ENCODE measurements around the gene PIEZO2. TPM values are rescaled to one million over a fixed set of nuclear protein-coding genes. Genes with fewer than 3 reads are reported as not detected.

Gene PIEZO2
- total and polyA plus RNA-seq, 2 of the 8 experiments (the other 6 are each of a cell fraction or from before 2014, with no cell fraction given): 4.7 to 16.5 TPM

DNA sequence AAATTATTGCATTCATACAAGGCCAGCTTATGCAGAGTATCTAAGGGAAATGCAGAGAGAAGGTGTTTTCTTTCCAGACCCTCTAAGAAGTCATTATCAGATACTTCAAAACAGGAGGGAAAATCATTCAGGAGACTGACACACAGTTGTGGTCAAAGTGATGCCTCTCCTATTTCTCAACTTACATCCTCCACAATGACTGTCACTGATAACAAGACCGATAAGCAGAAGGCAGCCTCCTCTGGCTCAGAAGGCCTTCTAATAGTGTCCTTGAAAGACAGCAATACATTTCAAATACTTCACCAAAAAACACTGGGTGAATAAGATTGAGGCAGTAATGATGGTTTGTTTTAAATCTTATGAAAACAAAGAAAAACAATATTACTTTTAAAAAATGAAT lies 199.7 kb downstream of the PIEZO2 start:
- H4K20me1 ChIP-seq (replicated peaks in 1 of 2; ENCODE audit: control insufficient read depth in 1 of 2, insufficient read depth in 2 of 2, low read length in 2 of 2): no peaks in the 10 kb centered on the region
- no peak overlapping the region for H3K14ac ChIP-seq (ENCODE audit: insufficient read length)
- 84% methylated on average over 1 of the region's 1 CpG; no CpG with 5 or more reads in 1 of the 2 experiments for WGBS, 2 experiments (ENCODE audit: extremely low coverage in 1 of 2, insufficient coverage in 1 of 2, insufficient read length in 1 of 2, insufficient replicate concordance in 2 of 2, low coverage in 1 of 2, low lambda C conversion rate in 2 of 2, missing lambda C conversion rate in 1 of 2)
- no peaks in the 10 kb centered on the region for H3K79me1 ChIP-seq (ENCODE audit: low read depth, low read length)
- no peaks in the 10 kb centered on the region for H3K4me1 ChIP-seq (replicated peaks in 1 of 4; ENCODE audit: control insufficient read depth in 3 of 4, insufficient read depth in 4 of 4, low read length in 3 of 4)
- H2AK5ac ChIP-seq (ENCODE audit: low read depth, low read length): no peak overlapping the region
- H3K18ac ChIP-seq (ENCODE audit: extremely low read depth, low read length): no peak overlapping the region
- H4K8ac ChIP-seq (ENCODE audit: extremely low read depth, insufficient read depth, low read length): no peak overlapping the region
- no peaks in the 10 kb centered on the region for H3K27me3 ChIP-seq (replicated peaks in 1 of 4; ENCODE audit: control insufficient read depth in 3 of 4, extremely low read depth in 1 of 4, insufficient read depth in 3 of 4, low read length in 3 of 4)
- H3K4me3 ChIP-seq (ENCODE audit: extremely low read depth in 1 of 4, insufficient read depth in 2 of 4, low read depth in 3 of 4, low read length in 4 of 4): no peak overlapping the region
- CTCF ChIA-PET (ENCODE audit: partially characterized antibody): no interaction called here
- no peaks in the 10 kb centered on the region for H3K23me2 ChIP-seq (ENCODE audit: low read depth, low read length)
- H4K5ac ChIP-seq (ENCODE audit: insufficient read length, low read depth, low read length): no peak overlapping the region
- H2BK12ac ChIP-seq (ENCODE audit: low read depth, low read length): no peak overlapping the region
- no peaks in the 10 kb centered on the region for H3K79me2 ChIP-seq (ENCODE audit: control insufficient read depth in 1 of 2, insufficient read depth in 2 of 2, low read length in 2 of 2)
- H2BK120ac ChIP-seq (replicated peaks; ENCODE audit: low read depth, low read length): no peak overlapping the region
- no peak overlapping the region for H2AFZ ChIP-seq (ENCODE audit: low read length)
- H3K36me3 ChIP-seq (ENCODE audit: control insufficient read depth in 2 of 4, insufficient read depth in 4 of 4, low read length in 3 of 4): peaks cover 0 to 4% (median 0%) of the 10 kb centered on the region in 4 experiments; a peak in 1 of 8 replicates
- H4K91ac ChIP-seq (replicated peaks; ENCODE audit: insufficient read length, low read length): no peak overlapping the region
- H3K9ac ChIP-seq (replicated peaks in 1 of 4; ENCODE audit: extremely low read depth in 1 of 4, low read depth in 3 of 4, low read length in 3 of 4): no peak overlapping the region
- no peak overlapping the region for H3K23ac ChIP-seq (ENCODE audit: insufficient read length)
- POLR2A ChIA-PET (ENCODE audit: partially characterized antibody): no interaction called here
- no peak overlapping the region for H2BK20ac ChIP-seq (ENCODE audit: low read length)
- H3K27ac ChIP-seq (ENCODE audit: low read depth, low read length): no peak overlapping the region
- H2BK5ac ChIP-seq (ENCODE audit: low read depth, low read length): no peak overlapping the region
- H3K4ac ChIP-seq (replicated peaks; ENCODE audit: insufficient read length, low read depth, low read length): no peak overlapping the region
- H3K56ac ChIP-seq (replicated peaks; ENCODE audit: insufficient read length, low read depth, low read length): no peak overlapping the region
- H2BK15ac ChIP-seq (ENCODE audit: low read length): no peak overlapping the region
- FAIRE-seq (no peak), DNase-seq (ENCODE audit: low read depth in 1 of 2, low spot score in 2 of 2) (no peak)
- H3K4me2 ChIP-seq (ENCODE audit: insufficient read depth in 1 of 2, low read depth in 2 of 2, low read length in 2 of 2): no peak overlapping the region
- H3K9me3 ChIP-seq (ENCODE audit: insufficient read depth in 2 of 2, low read depth in 1 of 2, low read length in 1 of 2): peaks cover 6 to 13% of the 10 kb centered on the region in 2 experiments
- TF ChIP-seq POLR2A (IDR thresholded peaks at IDR 0.05; ENCODE audit: control extremely low read depth in 1 of 2, low read depth in 2 of 2, low read length in 2 of 2) (no peak), SUZ12 (IDR thresholded peaks at IDR 0.05; ENCODE audit: low read length) (no peak), ATF2 (IDR thresholded peaks at IDR 0.05; ENCODE audit: low read length) (no peak), EGR1 (IDR thresholded peaks at IDR 0.05; ENCODE audit: borderline replicate concordance, low read depth, low read length) (no peak), MAX (IDR thresholded peaks at IDR 0.05) (no peak), EP300 (IDR thresholded peaks at IDR 0.05; ENCODE audit: borderline replicate concordance in 1 of 2, low read depth in 2 of 2, low read length in 2 of 2) (no peak), RAD21 (IDR thresholded peaks at IDR 0.05 in 1 of 2, conservative IDR thresholded peaks at IDR 0.05 in 1 of 2; ENCODE audit: low read depth in 2 of 2, low read length in 2 of 2) (no peak), BCL11A (IDR thresholded peaks at IDR 0.05; ENCODE audit: low read depth in 2 of 2, low read length in 2 of 2) (no peak), CREB1 (IDR thresholded peaks at IDR 0.05) (no peak), SRF (IDR thresholded peaks at IDR 0.05; ENCODE audit: low read depth, low read length) (no peak), CEBPB (IDR thresholded peaks at IDR 0.05; ENCODE audit: low read depth, low read length) (no peak), POLR2AphosphoS5 (IDR thresholded peaks at IDR 0.05; ENCODE audit: low read depth, low read length) (no peak), PHF8 (conservative IDR thresholded peaks at IDR 0.05; ENCODE audit: low read depth, low read length) (no peak)
